Thoracic aorta (tissue), 2 donors: Measurements from ENCODE around the gene HDAC7. TPM values are rescaled to one million over a fixed set of nuclear protein-coding genes. Genes with fewer than 3 reads are reported as not detected.

ENCODE experiments used
- ATAC-seq: fragments of 150-250 bp; one replicate; pipeline ENCODE4 v1.8.0; 2017; ENCODE audit warnings: low read depth; ENCODE audit not compliant: insufficient number of reproducible peaks, low FRiP score
- DNase-seq: peaks from one replicate; pipeline ENCODE4 v3.0.0-alpha.2; 2020; ENCODE audit warnings: low spot score
- H3K27ac ChIP-seq, 2 donors: fragments of 200-600 bp; sonication (generic); 1 replicate in 1 of 2; 2 replicates in 1 of 2; pipeline ENCODE4 v1.5.1; 2016; ENCODE audit warnings: mild to moderate bottlenecking in 2 of 2, moderate library complexity in 2 of 2
- H3K27me3 ChIP-seq: fragments of 200-600 bp; sonication (generic); replicated peaks from 2 replicates; pipeline ENCODE4 v1.6.0; 2016; ENCODE audit warnings: mild to moderate bottlenecking; ENCODE audit not compliant: insufficient read depth
- H3K36me3 ChIP-seq: fragments of 200-600 bp; sonication (generic); one replicate; pipeline ENCODE4 v1.5.1; 2016
- H3K4me1 ChIP-seq, 2 donors: fragments of 200-600 bp; sonication (generic); 1 replicate in 1 of 2; 2 replicates in 1 of 2; pipeline versions ENCODE4 v1.5.1 to v1.6.0; 2016; ENCODE audit warnings: low read depth in 2 of 2, mild to moderate bottlenecking in 1 of 2; ENCODE audit not compliant: control insufficient read depth in 1 of 2
- H3K4me3 ChIP-seq: fragments of 200-600 bp; sonication (generic); 2 replicates; pipeline ENCODE4 v1.5.1; 2016; ENCODE audit warnings: mild to moderate bottlenecking
- H3K9me3 ChIP-seq: fragments of 200-600 bp; sonication (generic); 2 replicates; pipeline ENCODE4 v1.5.1; 2016
- CTCF ChIP-seq: fragments of 200-600 bp; sonication (generic); IDR thresholded peaks from one replicate; pipeline ENCODE4 v1.5.1; 2019; ENCODE audit warnings: antibody characterized with exemption
- total RNA-seq, 2 donors: library from RNA; depleted of rRNA; stranded (reverse); fragments of >200 nt; gene quantifications; one replicate each; pipeline versions ENCODE4 v1.1.0 to v1.2.3, GENCODE V29; 2016

HDAC7 gene
- total RNA-seq, 2 donors from 2014 or later: 77.8 to 112 TPM

DNA sequence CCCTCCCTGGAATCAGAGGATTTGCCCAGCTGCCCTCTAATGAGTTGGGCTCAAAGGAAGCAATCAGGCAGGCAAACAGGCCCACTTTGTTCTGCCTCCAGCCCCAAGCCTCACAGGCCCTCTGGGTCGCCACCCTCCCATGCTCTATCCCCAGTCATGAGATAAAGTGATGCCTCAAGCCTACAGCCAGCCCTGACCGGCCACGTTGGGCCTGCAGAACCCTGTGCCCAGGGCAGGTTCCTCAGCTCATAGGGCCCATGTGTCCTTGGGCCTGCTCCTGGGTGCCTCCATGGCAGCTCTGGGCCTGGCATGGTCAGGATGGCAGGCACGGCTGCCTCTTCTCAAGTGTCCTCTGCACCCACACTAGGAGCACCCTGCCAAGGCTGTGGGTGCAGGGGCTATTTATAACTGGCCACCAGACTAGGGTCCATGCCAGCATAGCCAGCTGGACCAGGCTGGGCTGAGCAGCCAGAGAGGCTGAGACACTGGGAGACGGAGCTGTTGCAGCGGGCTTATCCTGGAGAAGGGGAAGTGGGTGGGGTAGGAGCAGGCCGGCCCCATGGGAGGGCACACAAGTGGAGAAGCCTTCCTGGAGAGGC, 20.2 kb downstream of the HDAC7 start:
- Histone ChIP-seq H3K9me3 (no peaks in the 10 kb centered on the region), H3K36me3 (peaks cover 37% of the 10 kb centered on the region), H3K27me3 (no peaks in the 10 kb centered on the region), H3K27ac (peak overlapping the region; percentile 55 to 66), H3K4me3 (no peak overlapping the region), H3K4me1 (peaks cover 52 to 65% of the 10 kb centered on the region in 2 donors)
- TF ChIP-seq CTCF: no peak
- ATAC-seq: no peak
- no peak for DNase-seq

GRCh38 chr12:47798382-47798948, 21.2 kb downstream of the HDAC7 start:
- Histone ChIP-seq H3K4me1 (peaks cover 42 to 60% of the 10 kb centered on the region in 2 donors), H3K27ac (peak overlapping the region; percentile 22 to 66), H3K4me3 (no peak overlapping the region), H3K9me3 (no peaks in the 10 kb centered on the region), H3K27me3 (no peaks in the 10 kb centered on the region), H3K36me3 (peaks cover 47% of the 10 kb centered on the region)
- ATAC-seq (no peak), DNase-seq (no peak)
- TF ChIP-seq CTCF: no peak

DNA sequence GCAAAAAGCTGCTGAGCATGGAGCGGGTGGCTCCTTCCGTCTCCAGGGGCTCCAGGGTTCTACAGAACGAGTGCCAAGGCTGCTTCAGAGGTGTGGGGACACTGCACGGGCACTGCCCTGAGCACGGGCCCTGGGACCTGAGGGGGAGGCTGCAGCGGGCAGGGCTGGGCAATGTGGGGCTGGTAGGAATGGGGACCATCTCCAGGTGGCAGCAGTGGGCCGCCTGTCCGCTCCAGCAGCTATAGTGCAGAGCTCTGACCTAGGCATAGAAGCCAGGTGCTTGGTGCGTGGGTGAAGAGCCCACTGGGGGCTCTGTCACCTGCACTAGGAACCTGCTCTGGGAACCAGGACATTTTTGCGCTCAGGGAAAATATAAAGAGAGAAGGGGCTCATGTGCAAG, 22.3 kb downstream of the HDAC7 start:
- H3K4me1 ChIP-seq: peaks cover 32 to 56% of the 10 kb centered on the region in 2 donors
- ATAC-seq (no peak), DNase-seq (no peak)
- no peaks in the 10 kb centered on the region for H3K9me3 ChIP-seq
- no peaks in the 10 kb centered on the region for H3K27me3 ChIP-seq
- no peak overlapping the region for H3K4me3 ChIP-seq
- peaks cover 56% of the 10 kb centered on the region for H3K36me3 ChIP-seq
- H3K27ac ChIP-seq: peak overlapping the region in 1 of 2 donors; percentile 22
- peak; percentile 11 for TF ChIP-seq CTCF

DNA sequence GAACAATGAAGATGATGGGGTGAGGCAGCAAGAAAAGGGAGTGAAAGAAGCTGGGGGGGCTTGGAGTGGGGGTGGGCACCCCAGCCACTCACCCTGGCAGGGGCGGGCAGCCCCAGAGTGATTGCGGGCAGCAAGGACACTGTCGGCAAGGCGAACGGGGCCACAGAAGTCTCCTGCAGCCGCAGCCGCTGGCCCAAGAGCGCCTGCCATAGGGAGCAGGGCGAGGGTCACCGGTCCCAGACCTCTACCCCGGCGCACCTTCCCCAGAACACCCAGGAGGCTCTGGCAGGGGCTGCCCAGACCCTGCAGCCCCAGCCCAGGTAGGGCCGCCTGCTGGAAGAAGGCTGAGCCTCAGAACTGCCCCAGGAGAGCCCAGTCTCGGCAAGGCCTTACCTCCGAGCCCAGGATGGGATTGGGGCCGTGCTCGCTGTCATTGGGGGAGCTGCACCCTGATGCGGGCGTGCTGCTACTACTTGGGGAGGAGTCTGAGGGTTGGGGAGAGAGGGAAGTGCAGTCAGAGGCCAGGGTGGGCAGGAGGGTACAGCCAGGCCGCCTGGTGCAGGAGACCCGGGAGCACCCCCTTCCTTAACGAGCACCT, 23.8 kb downstream of the HDAC7 start:
- DNase-seq: no peak
- H3K27me3 ChIP-seq: no peaks in the 10 kb centered on the region
- no peaks in the 10 kb centered on the region for H3K9me3 ChIP-seq
- H3K4me3 ChIP-seq: no peak overlapping the region
- H3K36me3 ChIP-seq: peaks cover 69% of the 10 kb centered on the region
- no peak for TF ChIP-seq CTCF
- H3K4me1 ChIP-seq: peaks cover 18 to 40% of the 10 kb centered on the region in 2 donors
- H3K27ac ChIP-seq: no peak overlapping the region
- no peak for ATAC-seq

GRCh38 chr12:47795121-47795813, 24.4 kb downstream of the HDAC7 start:
- no peak for ATAC-seq
- peaks cover 76% of the 10 kb centered on the region for H3K36me3 ChIP-seq
- peaks cover 13 to 34% of the 10 kb centered on the region in 2 donors for H3K4me1 ChIP-seq
- H3K27ac ChIP-seq: peak overlapping the region in 1 of 2 donors; percentile 38
- DNase-seq: no peak
- no peak for TF ChIP-seq CTCF
- no peak overlapping the region for H3K4me3 ChIP-seq
- H3K27me3 ChIP-seq: no peaks in the 10 kb centered on the region
- no peaks in the 10 kb centered on the region for H3K9me3 ChIP-seq
